Transverse colon (tissue), 4 donors: ENCODE results near the gene HS3ST1. TPM values are rescaled to one million over a fixed set of nuclear protein-coding genes. Genes with fewer than 3 reads are reported as not detected.
A peak's percentile ranks its signal among the peaks of the same experiment; 100 is the strongest.

Experiments used
- DNase-seq: peaks from one replicate; pipeline ENCODE4 v3.0.0-alpha.2; 2019
- H3K27ac ChIP-seq, 4 donors: fragments of 200-600 bp; sonication (generic); 2 replicates each; pipeline ENCODE4 v1.5.1; 2016 to 2018; ENCODE audit warnings: inconsistent platforms in 4 of 4
- H3K27me3 ChIP-seq: fragments of 200-600 bp; sonication (generic); 2 replicates; pipeline ENCODE4 v1.5.1; 2017; ENCODE audit warnings: inconsistent platforms
- H3K36me3 ChIP-seq, 4 donors: fragments of 200-600 bp; sonication (generic); 2 replicates each; pipeline ENCODE4 v1.5.1; 2017 to 2019; ENCODE audit warnings: inconsistent platforms in 4 of 4
- H3K4me1 ChIP-seq, 4 donors: fragments of 200-600 bp; sonication (generic); 2 replicates each; pipeline ENCODE4 v1.5.1; 2017 to 2020; ENCODE audit warnings: inconsistent platforms in 4 of 4
- H3K4me3 ChIP-seq, 4 donors: fragments of 200-600 bp; sonication (generic); 1 replicate in 1 of 4; 2 replicates in 3 of 4; pipeline versions ENCODE4 v1.5.1 to v1.6.1; 2017 to 2019; ENCODE audit warnings: inconsistent platforms in 4 of 4
- H3K9me3 ChIP-seq, 2 donors: fragments of 200-600 bp; sonication (generic); 2 replicates each; pipeline ENCODE4 v1.5.1; 2017 to 2019; ENCODE audit warnings: inconsistent platforms in 2 of 2
- EP300 ChIP-seq: sonication (generic); formaldehyde crosslinking; IDR thresholded peaks from one replicate; pipeline ENCODE4 v1.6.1; 2017; ENCODE audit warnings: antibody characterized with exemption, low read depth
- POLR2A ChIP-seq: fragments of 450-650 bp; IDR thresholded peaks from one replicate; pipeline ENCODE4 v1.6.1; 2016; ENCODE audit warnings: antibody characterized with exemption, mild to moderate bottlenecking, moderate library complexity
- POLR2AphosphoS5 ChIP-seq, 3 donors: sonication (generic); formaldehyde crosslinking; IDR thresholded peaks; one replicate each; pipeline ENCODE4 v1.6.1; 2016; ENCODE audit warnings: antibody characterized with exemption in 3 of 3
- WGBS, 2 donors: methylation state at CpG; one replicate each; pipeline ENCODE4 v1.1.5; 2018; ENCODE audit warnings: low coverage in 1 of 2; 5-methylcytosine and 5-hydroxymethylcytosine counted together
- in situ Hi-C, 4 donors: fragments of 200-750 bp; cut with MboI; loops; one replicate each; pipeline versions ENCODE4 v1.15.0 to v1.15.1; 2017; ENCODE audit warnings: low sequenced_read_pairs in 3 of 4, low pct_ligation_motif_present in 1 of 4, low pct_unique_long_range_greater_than_20kb in 1 of 4
- intact Hi-C: fragments of 100-400 bp; cut with DNase I; formaldehyde crosslinking; loops from one replicate; pipeline ENCODE4 v1.15.1; 2023; ENCODE audit warnings: low total_unique reads
- total RNA-seq, 4 donors: library from RNA; depleted of rRNA; stranded (reverse); fragments of >200 nt; gene quantifications; one replicate each; pipeline ENCODE4 v1.1.0, GENCODE V29; 2016
- TF ChIP-seq, protein P1 (sequence below), 5 experiments: fragments of 200-600 bp in 3 of 5; fragments of 450-650 bp in 2 of 5; sonication (generic) in 3 of 5; IDR thresholded peaks; 1 replicate in 2 of 5; 2 replicates in 3 of 5; pipeline ENCODE4 v1.5.1; 2016 to 2017; ENCODE audit warnings: antibody characterized with exemption in 5 of 5, inconsistent platforms in 3 of 5, mild to moderate bottlenecking in 2 of 5, moderate library complexity in 1 of 5

HS3ST1 gene
- total RNA-seq, 4 donors from 2014 or later, result 3.2 to 4.9 TPM; not detected in 2

DNA sequence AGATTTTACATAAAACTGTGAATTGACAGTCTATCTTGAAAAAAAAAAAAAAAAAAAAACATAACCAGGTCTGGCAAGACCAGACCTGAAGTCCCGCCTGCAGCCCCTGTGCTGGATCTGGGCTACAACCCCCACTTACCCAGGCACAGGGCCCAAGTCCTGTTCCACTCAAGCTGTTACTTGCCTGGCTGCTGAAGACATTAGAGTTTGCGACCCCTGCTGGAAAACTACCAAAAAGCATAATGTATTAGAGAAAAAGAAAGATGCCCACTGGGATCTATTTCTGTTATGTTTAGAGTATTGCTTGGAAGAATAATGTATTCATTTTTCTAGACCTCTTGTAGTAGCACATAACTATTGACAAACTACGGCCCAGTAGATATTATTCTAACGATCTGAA, 4.7 kb downstream of the HS3ST1 start:
- DNase-seq, result no peak
- WGBS, 2 donors, result 61 to 74% methylated on average over 4 of the region's 4 CpGs
- Histone ChIP-seq H3K4me3 (no peak overlapping the region), H3K4me1 (peaks cover 0 to 20% (median 7%) of the 10 kb centered on the region in 4 donors), H3K9me3 (no peaks in the 10 kb centered on the region), H3K27me3 (peaks cover 11% of the 10 kb centered on the region), H3K36me3 (no peaks in the 10 kb centered on the region), H3K27ac (no peak overlapping the region)
- intact Hi-C loops (no loop called here), in situ Hi-C loops (loop anchor here (10.0 to 25.0 kb wide), 6 partner anchors 213 to 862 kb away; no protein-coding TSS in a partner anchor)
- TF ChIP-seq EP300, result no peak
- TF ChIP-seq, protein P1, sequence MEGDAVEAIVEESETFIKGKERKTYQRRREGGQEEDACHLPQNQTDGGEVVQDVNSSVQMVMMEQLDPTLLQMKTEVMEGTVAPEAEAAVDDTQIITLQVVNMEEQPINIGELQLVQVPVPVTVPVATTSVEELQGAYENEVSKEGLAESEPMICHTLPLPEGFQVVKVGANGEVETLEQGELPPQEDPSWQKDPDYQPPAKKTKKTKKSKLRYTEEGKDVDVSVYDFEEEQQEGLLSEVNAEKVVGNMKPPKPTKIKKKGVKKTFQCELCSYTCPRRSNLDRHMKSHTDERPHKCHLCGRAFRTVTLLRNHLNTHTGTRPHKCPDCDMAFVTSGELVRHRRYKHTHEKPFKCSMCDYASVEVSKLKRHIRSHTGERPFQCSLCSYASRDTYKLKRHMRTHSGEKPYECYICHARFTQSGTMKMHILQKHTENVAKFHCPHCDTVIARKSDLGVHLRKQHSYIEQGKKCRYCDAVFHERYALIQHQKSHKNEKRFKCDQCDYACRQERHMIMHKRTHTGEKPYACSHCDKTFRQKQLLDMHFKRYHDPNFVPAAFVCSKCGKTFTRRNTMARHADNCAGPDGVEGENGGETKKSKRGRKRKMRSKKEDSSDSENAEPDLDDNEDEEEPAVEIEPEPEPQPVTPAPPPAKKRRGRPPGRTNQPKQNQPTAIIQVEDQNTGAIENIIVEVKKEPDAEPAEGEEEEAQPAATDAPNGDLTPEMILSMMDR (IDR thresholded peaks at IDR 0.05), result peak in 2 of 5 experiments; percentile 19 to 30

DNA sequence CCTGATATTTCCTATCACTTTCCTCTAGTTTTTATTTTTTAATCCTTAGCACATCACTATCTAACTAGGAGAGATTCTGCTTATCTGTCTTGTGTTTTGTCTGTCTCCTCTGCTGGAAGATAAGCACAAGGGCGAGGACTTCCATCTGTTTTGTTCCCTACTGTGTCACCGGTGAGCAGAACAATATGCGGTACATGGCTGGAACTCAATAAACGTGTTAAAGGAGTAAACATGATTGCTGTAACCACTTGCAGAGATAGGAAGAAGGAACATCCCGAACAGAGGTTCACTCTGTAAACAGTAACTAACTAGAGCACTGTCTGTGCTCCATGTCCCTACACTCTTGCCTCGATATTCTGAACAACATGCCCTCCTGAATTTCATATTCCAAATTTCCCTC, 5.2 kb downstream of the HS3ST1 start:
- intact Hi-C loops, result no loop called here
- Histone ChIP-seq H3K36me3 (no peaks in the 10 kb centered on the region), H3K9me3 (no peaks in the 10 kb centered on the region), H3K4me3 (no peak overlapping the region), H3K27me3 (peaks cover 11% of the 10 kb centered on the region), H3K27ac (no peak overlapping the region), H3K4me1 (peaks cover 0 to 20% (median 5%) of the 10 kb centered on the region in 4 donors)
- 67 to 75% methylated on average over 1 to 6 of the region's 6 CpGs for WGBS, 2 donors
- no peak for DNase-seq
- TF ChIP-seq, protein P1 (IDR thresholded peaks at IDR 0.05), result no peak
- TF ChIP-seq POLR2AphosphoS5 (IDR thresholded peaks at IDR 0.05) (no peak), POLR2A (no peak), EP300 (no peak)
- in situ Hi-C loops, result loop anchor here (10.0 to 25.0 kb wide), 6 partner anchors 214 to 861 kb away; no protein-coding TSS in a partner anchor

DNA sequence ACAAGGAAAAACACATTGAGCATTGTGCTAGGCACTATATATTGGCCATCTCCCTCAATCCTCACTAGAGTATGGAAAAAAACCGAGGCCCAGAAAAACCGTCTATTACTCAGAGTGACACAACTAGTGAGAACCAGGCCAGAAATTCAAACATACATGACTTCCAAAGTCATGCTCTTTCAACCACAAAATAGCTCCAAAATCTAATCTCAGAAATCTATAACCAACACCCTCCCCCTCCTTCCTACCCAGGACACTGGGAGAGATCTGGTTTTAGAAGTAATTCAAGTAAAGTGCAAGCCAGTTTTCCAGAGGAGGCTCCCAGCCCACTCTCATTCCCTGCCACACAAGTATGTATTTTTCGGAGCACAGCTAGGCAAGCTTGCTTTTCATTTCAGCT, 7.6 kb downstream of the HS3ST1 start:
- intact Hi-C loops, result no loop called here
- H3K36me3 ChIP-seq, result no peaks in the 10 kb centered on the region
- H3K27ac ChIP-seq, result no peak overlapping the region
- peaks cover 0 to 3% (median 0%) of the 10 kb centered on the region in 4 donors for H3K4me1 ChIP-seq
- 76 to 94% methylated on average over 3 of the region's 3 CpGs for WGBS, 2 donors
- no peak overlapping the region for H3K4me3 ChIP-seq
- in situ Hi-C loops, result loop anchor here (10.0 to 25.0 kb wide), 6 partner anchors 216 to 859 kb away; no protein-coding TSS in a partner anchor
- no peak for DNase-seq
- TF ChIP-seq POLR2AphosphoS5 (IDR thresholded peaks at IDR 0.05) (no peak), POLR2A (no peak), EP300 (no peak)
- TF ChIP-seq, protein P1 (IDR thresholded peaks at IDR 0.05), result no peak
- no peaks in the 10 kb centered on the region for H3K9me3 ChIP-seq
- no peaks in the 10 kb centered on the region for H3K27me3 ChIP-seq

DNA sequence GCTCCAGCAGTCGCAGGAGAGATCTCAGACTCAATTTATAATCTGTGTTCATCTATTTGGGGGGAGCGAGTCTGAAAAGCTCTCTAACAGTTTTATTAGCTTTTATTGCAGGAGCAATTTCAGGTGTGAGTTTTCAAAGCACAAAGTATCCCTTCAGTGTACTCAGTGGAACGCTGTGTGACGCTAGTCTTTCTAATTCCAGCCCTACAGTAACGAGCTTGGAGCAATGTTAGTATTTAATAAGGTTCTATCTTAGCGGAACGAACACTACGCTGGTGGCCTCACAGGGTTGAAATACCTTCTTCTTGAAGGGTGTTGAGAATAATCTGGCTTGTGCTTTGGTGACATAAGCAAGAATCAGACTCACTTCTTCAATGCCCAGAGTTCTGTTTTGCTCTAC, 8.4 kb downstream of the HS3ST1 start:
- intact Hi-C loops, result no loop called here
- TF ChIP-seq, protein P1 (IDR thresholded peaks at IDR 0.05), result no peak
- TF ChIP-seq POLR2AphosphoS5 (IDR thresholded peaks at IDR 0.05) (no peak), POLR2A (no peak), EP300 (no peak)
- Histone ChIP-seq H3K4me1 (peaks cover 0 to 3% (median 0%) of the 10 kb centered on the region in 4 donors), H3K4me3 (no peak overlapping the region), H3K27me3 (no peaks in the 10 kb centered on the region), H3K36me3 (no peaks in the 10 kb centered on the region), H3K9me3 (no peaks in the 10 kb centered on the region), H3K27ac (no peak overlapping the region)
- DNase-seq, result no peak
- WGBS, 2 donors, result 34 to 53% methylated on average over 5 to 8 of the region's 8 CpGs
- in situ Hi-C loops, result loop anchor here (10.0 to 25.0 kb wide), 6 partner anchors 217 to 858 kb away; no protein-coding TSS in a partner anchor
